ENCODE data around the gene PPP1R16B.

The PPP1R16B gene

GRCh38 chr20:38930242-38930569 lies 124.7 kb downstream of the PPP1R16B start:
- POLR2A ChIA-PET: interaction anchor here (0.8 kb wide), 1 partner anchor 68 kb away, joined by 3 read pairs; no protein-coding TSS in a partner anchor
- TF ChIP-seq, protein P1, sequence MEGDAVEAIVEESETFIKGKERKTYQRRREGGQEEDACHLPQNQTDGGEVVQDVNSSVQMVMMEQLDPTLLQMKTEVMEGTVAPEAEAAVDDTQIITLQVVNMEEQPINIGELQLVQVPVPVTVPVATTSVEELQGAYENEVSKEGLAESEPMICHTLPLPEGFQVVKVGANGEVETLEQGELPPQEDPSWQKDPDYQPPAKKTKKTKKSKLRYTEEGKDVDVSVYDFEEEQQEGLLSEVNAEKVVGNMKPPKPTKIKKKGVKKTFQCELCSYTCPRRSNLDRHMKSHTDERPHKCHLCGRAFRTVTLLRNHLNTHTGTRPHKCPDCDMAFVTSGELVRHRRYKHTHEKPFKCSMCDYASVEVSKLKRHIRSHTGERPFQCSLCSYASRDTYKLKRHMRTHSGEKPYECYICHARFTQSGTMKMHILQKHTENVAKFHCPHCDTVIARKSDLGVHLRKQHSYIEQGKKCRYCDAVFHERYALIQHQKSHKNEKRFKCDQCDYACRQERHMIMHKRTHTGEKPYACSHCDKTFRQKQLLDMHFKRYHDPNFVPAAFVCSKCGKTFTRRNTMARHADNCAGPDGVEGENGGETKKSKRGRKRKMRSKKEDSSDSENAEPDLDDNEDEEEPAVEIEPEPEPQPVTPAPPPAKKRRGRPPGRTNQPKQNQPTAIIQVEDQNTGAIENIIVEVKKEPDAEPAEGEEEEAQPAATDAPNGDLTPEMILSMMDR (IDR thresholded peaks at IDR 0.05; ENCODE audit: control extremely low read depth, extremely low read depth, low read depth, missing control alignments): no peak
- CTCF ChIA-PET: interaction anchor here (0.8 to 14.7 kb wide), 10 partner anchors 9 to 297 kb away, joined by 3 to 212 read pairs (median 6); partner anchors contain the start of gene DHX35
- no peak for DNase-seq (ENCODE audit: extremely low spot score)

DNA sequence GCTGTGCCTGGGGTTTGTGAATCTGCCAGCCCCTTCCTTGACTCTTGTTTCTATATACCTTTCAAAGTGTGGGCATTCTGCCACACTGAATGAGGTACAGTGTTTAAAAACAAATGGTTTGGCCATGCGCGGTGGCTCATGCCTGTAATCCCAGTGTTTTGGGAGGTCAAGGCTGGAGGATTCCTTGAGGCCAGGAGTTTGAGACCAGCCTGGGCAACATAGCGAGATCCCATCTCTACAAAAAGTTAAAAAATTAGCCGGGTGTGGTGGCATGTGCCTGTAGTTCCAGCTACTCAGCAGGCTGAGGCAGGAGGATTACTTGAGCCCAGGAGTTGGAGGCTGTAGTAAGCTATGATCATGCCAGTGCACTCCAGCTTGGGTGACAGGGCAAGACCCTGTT lies 126.5 kb downstream of the PPP1R16B start:
- CTCF ChIA-PET: interaction anchor here (0.7 to 14.7 kb wide), 6 partner anchors 10 to 180 kb away, joined by 3 to 212 read pairs (median 8); no protein-coding TSS in a partner anchor
- TF ChIP-seq, protein P1 (IDR thresholded peaks at IDR 0.05; ENCODE audit: control extremely low read depth, extremely low read depth, low read depth, missing control alignments): no peak
- POLR2A ChIA-PET: interaction anchor here (0.5 kb wide), 1 partner anchor 23 kb away, joined by 4 read pairs; no protein-coding TSS in a partner anchor
- DNase-seq (ENCODE audit: extremely low spot score): no peak

GRCh38 chr20:38932457-38933120 lies 127.1 kb downstream of the PPP1R16B start:
- ChIA-PET POLR2A (interaction anchor here (0.5 kb wide), 1 partner anchor 23 kb away, joined by 4 read pairs; no protein-coding TSS in a partner anchor), CTCF (interaction anchor here (0.7 to 14.7 kb wide), 6 partner anchors 9 to 181 kb away, joined by 3 to 212 read pairs (median 8); no protein-coding TSS in a partner anchor)
- TF ChIP-seq, protein P1 (IDR thresholded peaks at IDR 0.05; ENCODE audit: control extremely low read depth, extremely low read depth, low read depth, missing control alignments): no peak
- DNase-seq (ENCODE audit: extremely low spot score): no peak

DNA sequence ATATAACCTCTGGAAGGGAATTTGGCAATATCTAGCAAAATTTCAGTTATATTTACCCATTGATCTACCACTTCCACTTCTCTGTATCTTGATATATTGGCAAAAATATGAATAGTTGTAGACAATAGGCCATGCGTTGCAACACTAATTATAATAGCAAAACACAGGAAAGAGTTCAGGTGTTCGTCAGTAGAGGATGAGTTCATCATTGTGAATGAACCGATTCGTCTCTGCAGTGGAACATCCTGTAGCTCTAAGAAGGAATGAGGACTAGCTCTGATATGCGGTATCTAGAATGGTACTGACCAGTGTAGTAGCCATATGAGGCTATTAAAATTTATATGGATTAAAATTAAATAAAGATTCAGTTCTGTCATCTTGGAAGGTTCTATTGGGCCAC lies 129.0 kb downstream of the PPP1R16B start:
- no peak for DNase-seq (ENCODE audit: extremely low spot score)
- CTCF ChIA-PET: interaction anchor here (1.1 to 14.7 kb wide), 3 partner anchors 10 to 114 kb away, joined by 3 to 212 read pairs (median 9); no protein-coding TSS in a partner anchor
- POLR2A ChIA-PET: no interaction called here
- TF ChIP-seq, protein P1 (IDR thresholded peaks at IDR 0.05; ENCODE audit: control extremely low read depth, extremely low read depth, low read depth, missing control alignments): no peak

- DNase-seq (ENCODE audit: extremely low spot score): no peak
- TF ChIP-seq, protein P1 (IDR thresholded peaks at IDR 0.05; ENCODE audit: control extremely low read depth, extremely low read depth, low read depth, missing control alignments): no peak
- ChIA-PET POLR2A (no interaction called here), CTCF (interaction anchor here (0.8 to 6.9 kb wide), 4 partner anchors 9 to 53 kb away, joined by 3 to 56 read pairs (median 5); partner anchors contain the start of gene FAM83D)
These were observed 129.8 kb downstream of the PPP1R16B start for GRCh38 chr20:38935285-38935684.

DNA sequence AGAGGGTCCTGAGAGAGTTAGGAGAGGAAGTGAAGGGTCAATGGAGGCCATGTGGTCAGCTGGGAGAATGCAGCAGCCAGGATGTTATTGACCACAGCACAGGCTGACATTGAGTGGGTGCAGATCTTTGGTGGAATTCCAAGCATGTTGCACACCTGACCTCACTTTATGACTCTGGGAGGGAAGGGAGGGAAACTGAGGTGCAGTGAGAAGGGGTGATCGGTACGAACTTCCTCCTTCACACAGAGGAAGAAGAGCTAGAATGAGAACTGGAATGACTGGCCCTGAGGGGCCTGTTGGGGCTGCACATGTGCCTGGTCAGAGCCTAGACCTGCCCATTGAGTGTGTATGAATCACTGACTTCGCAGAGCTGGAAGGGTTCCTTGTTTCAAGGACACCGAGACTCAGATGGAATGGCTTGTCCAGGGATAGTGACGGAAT lies 130.5 kb downstream of the PPP1R16B start:
- no peak for DNase-seq (ENCODE audit: extremely low spot score)
- TF ChIP-seq, protein P1 (IDR thresholded peaks at IDR 0.05; ENCODE audit: control extremely low read depth, extremely low read depth, low read depth, missing control alignments): no peak
- POLR2A ChIA-PET: interaction anchor here (0.8 kb wide), 1 partner anchor 10 kb away, joined by 3 read pairs; the partner anchor contains the start of gene FAM83D
- CTCF ChIA-PET: interaction anchor here (0.8 to 6.9 kb wide), 11 partner anchors 9 to 113 kb away, joined by 3 to 56 read pairs (median 3); partner anchors contain the start of genes DHX35 and FAM83D

Data from GM10248 (cell line).